GM12878 (cell line): ENCODE data around the gene EGFL8. TPM values are rescaled to one million over a fixed set of nuclear protein-coding genes. Genes with fewer than 3 reads are reported as not detected.

Experiments
- CBFB ChIP-seq: IDR thresholded peaks from 2 replicates; pipeline ENCODE4 v1.6.1; 2016; ENCODE audit warnings: antibody characterized with exemption, low read depth
- CHD2 ChIP-seq: IDR thresholded peaks from 2 replicates; pipeline ENCODE4 v1.6.1; 2011; ENCODE audit warnings: low read depth, low read length, improper control_type of control experiment, borderline replicate concordance
- DPF2 ChIP-seq: fragments of 450-650 bp; IDR thresholded peaks from 2 replicates; pipeline ENCODE4 v1.6.1; 2017; ENCODE audit warnings: mild to moderate bottlenecking
- JUNB ChIP-seq: IDR thresholded peaks from 2 replicates; pipeline ENCODE4 v1.6.1; 2016; ENCODE audit warnings: antibody characterized with exemption, mild to moderate bottlenecking
- NFYB ChIP-seq: IDR thresholded peaks from 2 replicates; pipeline ENCODE4 v1.6.1; 2011; ENCODE audit warnings: low read depth, mild to moderate bottlenecking, low read length, improper control_type of control experiment, moderate library complexity; ENCODE audit not compliant: insufficient read depth
- PAX5 ChIP-seq: IDR thresholded peaks from 2 replicates; pipeline ENCODE4 v1.6.1; 2011; ENCODE audit warnings: low read depth, low read length, borderline replicate concordance
- PAX8 ChIP-seq: fragments of 450-650 bp; IDR thresholded peaks from 2 replicates; pipeline ENCODE4 v1.6.1; 2017; ENCODE audit warnings: mild to moderate bottlenecking, moderate library complexity
- PML ChIP-seq: IDR thresholded peaks from 2 replicates; pipeline ENCODE4 v1.6.1; 2012; ENCODE audit warnings: low read length, inconsistent platforms
- POLR2AphosphoS5 ChIP-seq: IDR thresholded peaks from 2 replicates; pipeline ENCODE4 v1.6.1; 2011; ENCODE audit warnings: mild to moderate bottlenecking, low read length, inconsistent platforms
- RAD21 ChIP-seq: IDR thresholded peaks from 2 replicates; pipeline ENCODE4 v1.6.1; 2011; ENCODE audit warnings: mild to moderate bottlenecking, low read depth, low read length, moderate library complexity; ENCODE audit not compliant: insufficient read depth
- RBBP5 ChIP-seq: fragments of 200-600 bp; sonication (generic); conservative IDR thresholded peaks from 2 replicates; pipeline ENCODE4 v1.6.1; 2016
- RCOR1 ChIP-seq: conservative IDR thresholded peaks from 2 replicates; pipeline ENCODE4 v1.6.1; 2012; ENCODE audit warnings: low read depth, low read length, improper control_type of control experiment
- RELA ChIP-seq: fragments of 450-650 bp; IDR thresholded peaks from 2 replicates; pipeline ENCODE4 v1.8.0; 2014; ENCODE audit warnings: borderline replicate concordance; ENCODE audit not compliant: partially characterized antibody
- SIX5 ChIP-seq: IDR thresholded peaks from 2 replicates; pipeline ENCODE4 v1.6.1; 2011; ENCODE audit warnings: mild to moderate bottlenecking, low read depth, low read length, moderate library complexity; ENCODE audit not compliant: severe bottlenecking
- TAF1 ChIP-seq: IDR thresholded peaks from 2 replicates; pipeline ENCODE4 v1.6.1; 2011; ENCODE audit warnings: mild to moderate bottlenecking, low read depth, low read length, borderline replicate concordance
- TARDBP ChIP-seq: IDR thresholded peaks from 2 replicates; pipeline ENCODE4 v1.6.1; 2016; ENCODE audit warnings: borderline replicate concordance
- TCF3 ChIP-seq: IDR thresholded peaks from 2 replicates; pipeline ENCODE4 v1.6.1; 2012; ENCODE audit warnings: low read depth, mild to moderate bottlenecking, low read length, borderline replicate concordance; ENCODE audit not compliant: insufficient read depth
- polyA plus RNA-seq, 11 experiments: library from polyadenylated mRNA; depleted of rRNA in 4 of 11; unstranded in 6 of 11; stranded (reverse) in 5 of 11; fragments of >200 nt; fragmentation: Nextera tagmentation in 4 of 11; fragmentation: Illumina TruSeq in 1 of 11; extraction: Ambion mirVana in 4 of 11; extraction: Trizol in 1 of 11; gene quantifications; 1 replicate in 1 of 11; 2 replicates in 10 of 11; pipeline versions ENCODE4 v1.2.1 to v1.2.3, GENCODE V29; 2011 to 2016; ENCODE audit warnings: inconsistent platforms in 2 of 11, missing spikeins in 2 of 11, low read depth in 1 of 11
- total RNA-seq, 4 experiments: library from RNA; depleted of rRNA in 3 of 4; stranded (reverse); fragments of >200 nt in 3 of 4; fragmentation: Illumina TruSeq in 1 of 4; extraction: Trizol in 1 of 4; gene quantifications; 2 replicates each; pipeline versions ENCODE4 v1.2.1 to v1.2.3, GENCODE V29; 2013 to 2021
- TF ChIP-seq, protein P1 (sequence below): fragments of 450-650 bp; formaldehyde crosslinking; IDR thresholded peaks from 2 replicates; pipeline ENCODE4 v1.5.0; 2022; ENCODE audit warnings: mild to moderate bottlenecking, missing genetic modification characterization
- TF ChIP-seq, protein P2 (sequence below): fragments of 450-650 bp; IDR thresholded peaks from 2 replicates; pipeline ENCODE4 v1.6.1; 2016; ENCODE audit warnings: mild to moderate bottlenecking
- TF ChIP-seq, protein P3 (sequence below): fragments of 150-350 bp; IDR thresholded peaks from 2 replicates; pipeline ENCODE4 v1.6.1; 2016; ENCODE audit warnings: low read depth, low read length
- TF ChIP-seq, protein P4 (sequence below): IDR thresholded peaks from 2 replicates; pipeline ENCODE4 v1.6.1; 2012; ENCODE audit warnings: low read depth, low read length, improper control_type of control experiment

Gene EGFL8
- total and polyA plus RNA-seq, 10 of the 15 experiments (the other 5 are each of a cell fraction or from before 2014, with no cell fraction given) = 0.07 to 3.5 (median 1.4) TPM

DNA sequence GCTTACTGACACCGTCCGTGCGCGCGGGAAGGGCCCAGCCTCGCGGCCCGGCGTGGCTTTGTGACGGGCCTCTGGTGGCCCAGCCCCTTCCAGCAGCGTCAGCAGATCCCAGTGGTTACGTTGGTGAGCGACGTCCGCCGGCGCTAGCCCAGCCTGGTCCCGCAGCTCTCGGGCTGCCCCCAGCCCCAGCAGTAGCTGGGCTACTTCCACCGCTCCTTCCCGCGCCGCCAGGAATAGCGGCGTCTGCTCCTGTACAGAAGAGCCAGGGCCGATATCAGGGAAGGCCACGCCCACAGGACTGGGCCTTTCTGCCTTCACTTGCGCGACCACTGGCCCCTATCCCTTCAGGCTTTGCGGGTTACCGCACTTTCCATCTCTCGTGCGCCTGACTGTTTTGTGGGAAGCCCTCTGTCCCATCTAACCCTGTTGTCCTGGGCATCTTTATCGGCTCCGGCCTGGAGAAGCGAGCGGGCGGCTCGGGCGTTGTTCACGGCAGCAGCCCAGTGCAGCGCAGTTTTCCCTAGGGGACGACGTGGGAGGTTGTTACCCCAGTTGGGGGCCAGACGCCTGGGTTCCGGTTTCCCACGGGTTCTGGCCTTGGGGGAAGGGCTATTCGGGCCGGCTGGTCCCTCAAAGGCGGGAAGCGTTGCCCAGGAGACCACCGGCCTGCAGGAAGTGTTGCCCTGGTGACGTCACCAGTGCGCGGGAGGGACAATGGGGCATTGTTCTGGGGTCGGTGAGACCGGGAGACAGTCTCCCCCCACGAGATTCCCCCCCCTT, 31.7 kb downstream of the EGFL8 start (continued):
- TF ChIP-seq PAX8 (no peak), JUNB (0 out of 2 replicates have a peak, but pooled peaks have one; percentile 25), TCF3 (no peak), TAF1 (peak; percentile 54), CHD2 (peak; percentile 92), SIX5 (no peak), PML (no peak), RELA (peak; percentile 11), DPF2 (peak; percentile 94), NFYB (no peak), RBBP5 (no peak), PAX5 (peak; percentile 71; the same call in 1 of the 2 replicates), POLR2AphosphoS5 (peak; percentile 87), RCOR1 (peak; percentile 88), CBFB (peak; percentile 93; the same call in 1 of the 2 replicates), TARDBP (no peak), RAD21 (no peak)
- TF ChIP-seq, protein P1, sequence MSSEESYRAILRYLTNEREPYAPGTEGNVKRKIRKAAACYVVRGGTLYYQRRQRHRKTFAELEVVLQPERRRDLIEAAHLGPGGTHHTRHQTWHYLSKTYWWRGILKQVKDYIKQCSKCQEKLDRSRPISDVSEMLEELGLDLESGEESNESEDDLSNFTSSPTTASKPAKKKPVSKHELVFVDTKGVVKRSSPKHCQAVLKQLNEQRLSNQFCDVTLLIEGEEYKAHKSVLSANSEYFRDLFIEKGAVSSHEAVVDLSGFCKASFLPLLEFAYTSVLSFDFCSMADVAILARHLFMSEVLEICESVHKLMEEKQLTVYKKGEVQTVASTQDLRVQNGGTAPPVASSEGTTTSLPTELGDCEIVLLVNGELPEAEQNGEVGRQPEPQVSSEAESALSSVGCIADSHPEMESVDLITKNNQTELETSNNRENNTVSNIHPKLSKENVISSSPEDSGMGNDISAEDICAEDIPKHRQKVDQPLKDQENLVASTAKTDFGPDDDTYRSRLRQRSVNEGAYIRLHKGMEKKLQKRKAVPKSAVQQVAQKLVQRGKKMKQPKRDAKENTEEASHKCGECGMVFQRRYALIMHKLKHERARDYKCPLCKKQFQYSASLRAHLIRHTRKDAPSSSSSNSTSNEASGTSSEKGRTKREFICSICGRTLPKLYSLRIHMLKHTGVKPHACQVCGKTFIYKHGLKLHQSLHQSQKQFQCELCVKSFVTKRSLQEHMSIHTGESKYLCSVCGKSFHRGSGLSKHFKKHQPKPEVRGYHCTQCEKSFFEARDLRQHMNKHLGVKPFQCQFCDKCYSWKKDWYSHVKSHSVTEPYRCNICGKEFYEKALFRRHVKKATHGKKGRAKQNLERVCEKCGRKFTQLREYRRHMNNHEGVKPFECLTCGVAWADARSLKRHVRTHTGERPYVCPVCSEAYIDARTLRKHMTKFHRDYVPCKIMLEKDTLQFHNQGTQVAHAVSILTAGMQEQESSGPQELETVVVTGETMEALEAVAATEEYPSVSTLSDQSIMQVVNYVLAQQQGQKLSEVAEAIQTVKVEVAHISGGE (CRISPR knock-in tag) = no peak
- TF ChIP-seq, protein P2, sequence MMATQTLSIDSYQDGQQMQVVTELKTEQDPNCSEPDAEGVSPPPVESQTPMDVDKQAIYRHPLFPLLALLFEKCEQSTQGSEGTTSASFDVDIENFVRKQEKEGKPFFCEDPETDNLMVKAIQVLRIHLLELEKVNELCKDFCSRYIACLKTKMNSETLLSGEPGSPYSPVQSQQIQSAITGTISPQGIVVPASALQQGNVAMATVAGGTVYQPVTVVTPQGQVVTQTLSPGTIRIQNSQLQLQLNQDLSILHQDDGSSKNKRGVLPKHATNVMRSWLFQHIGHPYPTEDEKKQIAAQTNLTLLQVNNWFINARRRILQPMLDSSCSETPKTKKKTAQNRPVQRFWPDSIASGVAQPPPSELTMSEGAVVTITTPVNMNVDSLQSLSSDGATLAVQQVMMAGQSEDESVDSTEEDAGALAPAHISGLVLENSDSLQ = peak; percentile 93
- TF ChIP-seq, protein P3, sequence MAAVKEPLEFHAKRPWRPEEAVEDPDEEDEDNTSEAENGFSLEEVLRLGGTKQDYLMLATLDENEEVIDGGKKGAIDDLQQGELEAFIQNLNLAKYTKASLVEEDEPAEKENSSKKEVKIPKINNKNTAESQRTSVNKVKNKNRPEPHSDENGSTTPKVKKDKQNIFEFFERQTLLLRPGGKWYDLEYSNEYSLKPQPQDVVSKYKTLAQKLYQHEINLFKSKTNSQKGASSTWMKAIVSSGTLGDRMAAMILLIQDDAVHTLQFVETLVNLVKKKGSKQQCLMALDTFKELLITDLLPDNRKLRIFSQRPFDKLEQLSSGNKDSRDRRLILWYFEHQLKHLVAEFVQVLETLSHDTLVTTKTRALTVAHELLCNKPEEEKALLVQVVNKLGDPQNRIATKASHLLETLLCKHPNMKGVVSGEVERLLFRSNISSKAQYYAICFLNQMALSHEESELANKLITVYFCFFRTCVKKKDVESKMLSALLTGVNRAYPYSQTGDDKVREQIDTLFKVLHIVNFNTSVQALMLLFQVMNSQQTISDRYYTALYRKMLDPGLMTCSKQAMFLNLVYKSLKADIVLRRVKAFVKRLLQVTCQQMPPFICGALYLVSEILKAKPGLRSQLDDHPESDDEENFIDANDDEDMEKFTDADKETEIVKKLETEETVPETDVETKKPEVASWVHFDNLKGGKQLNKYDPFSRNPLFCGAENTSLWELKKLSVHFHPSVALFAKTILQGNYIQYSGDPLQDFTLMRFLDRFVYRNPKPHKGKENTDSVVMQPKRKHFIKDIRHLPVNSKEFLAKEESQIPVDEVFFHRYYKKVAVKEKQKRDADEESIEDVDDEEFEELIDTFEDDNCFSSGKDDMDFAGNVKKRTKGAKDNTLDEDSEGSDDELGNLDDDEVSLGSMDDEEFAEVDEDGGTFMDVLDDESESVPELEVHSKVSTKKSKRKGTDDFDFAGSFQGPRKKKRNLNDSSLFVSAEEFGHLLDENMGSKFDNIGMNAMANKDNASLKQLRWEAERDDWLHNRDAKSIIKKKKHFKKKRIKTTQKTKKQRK = no peak
- TF ChIP-seq, protein P4, sequence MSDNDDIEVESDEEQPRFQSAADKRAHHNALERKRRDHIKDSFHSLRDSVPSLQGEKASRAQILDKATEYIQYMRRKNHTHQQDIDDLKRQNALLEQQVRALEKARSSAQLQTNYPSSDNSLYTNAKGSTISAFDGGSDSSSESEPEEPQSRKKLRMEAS = peak; percentile 41; the same call in 1 of the 2 replicates
